ENCODE results near the gene DROSHA.

The DROSHA gene

GRCh38 chr5:31465291-31465690, 66.6 kb downstream of the DROSHA start:
- H3K27me3 Mint-ChIP-seq, result no peaks in the 10 kb centered on the region

GRCh38 chr5:31464081-31464480, 67.8 kb downstream of the DROSHA start:
- Mint-ChIP-seq H3K9me3 (ENCODE audit: low read depth) (peaks cover 30% of the 10 kb centered on the region), H3K27me3 (no peaks in the 10 kb centered on the region), H3K4me3 (no peak overlapping the region), H3K36me3 (peaks cover 78% of the 10 kb centered on the region), H3K27ac (no peak overlapping the region), H3K4me1 (ENCODE audit: low read depth) (no peaks in the 10 kb centered on the region)

More at GRCh38 chr5:31465291-31465690, 66.6 kb downstream of the DROSHA start:
- Mint-ChIP-seq H3K9me3 (ENCODE audit: low read depth) (peaks cover 25% of the 10 kb centered on the region), H3K4me3 (no peak overlapping the region), H3K27ac (no peak overlapping the region), H3K4me1 (ENCODE audit: low read depth) (no peaks in the 10 kb centered on the region), H3K36me3 (peaks cover 71% of the 10 kb centered on the region)

- Mint-ChIP-seq H3K9me3 (ENCODE audit: low read depth) (peaks cover 30% of the 10 kb centered on the region), H3K4me1 (ENCODE audit: low read depth) (no peaks in the 10 kb centered on the region), H3K4me3 (no peak overlapping the region), H3K27ac (no peak overlapping the region), H3K27me3 (no peaks in the 10 kb centered on the region), H3K36me3 (peaks cover 79% of the 10 kb centered on the region)
These were observed 68.5 kb downstream of the DROSHA start for GRCh38 chr5:31463351-31463750.

GRCh38 chr5:31459594-31459993, 72.3 kb downstream of the DROSHA start:
- no peak overlapping the region for H3K4me3 Mint-ChIP-seq
- peaks cover 75% of the 10 kb centered on the region for H3K36me3 Mint-ChIP-seq
- no peaks in the 10 kb centered on the region for H3K4me1 Mint-ChIP-seq (ENCODE audit: low read depth)
- no peak overlapping the region for H3K27ac Mint-ChIP-seq
- H3K9me3 Mint-ChIP-seq (ENCODE audit: low read depth), result peaks cover 38% of the 10 kb centered on the region
- H3K27me3 Mint-ChIP-seq, result no peaks in the 10 kb centered on the region

GRCh38 chr5:31455172-31455571, 76.7 kb downstream of the DROSHA start:
- peaks cover 52% of the 10 kb centered on the region for H3K36me3 Mint-ChIP-seq
- no peak overlapping the region for H3K27ac Mint-ChIP-seq
- H3K9me3 Mint-ChIP-seq (ENCODE audit: low read depth), result peaks cover 13% of the 10 kb centered on the region
- H3K4me1 Mint-ChIP-seq (ENCODE audit: low read depth), result peaks cover 3% of the 10 kb centered on the region
- H3K27me3 Mint-ChIP-seq, result no peaks in the 10 kb centered on the region
- H3K4me3 Mint-ChIP-seq, result no peak overlapping the region

- H3K9me3 Mint-ChIP-seq (ENCODE audit: low read depth), result peaks cover 12% of the 10 kb centered on the region
- H3K4me1 Mint-ChIP-seq (ENCODE audit: low read depth), result peaks cover 3% of the 10 kb centered on the region
- H3K27me3 Mint-ChIP-seq, result no peaks in the 10 kb centered on the region
- no peak overlapping the region for H3K27ac Mint-ChIP-seq
- H3K4me3 Mint-ChIP-seq, result no peak overlapping the region
- H3K36me3 Mint-ChIP-seq, result peaks cover 49% of the 10 kb centered on the region
These were observed 78.4 kb downstream of the DROSHA start for GRCh38 chr5:31453522-31453921.

GRCh38 chr5:31452314-31452713, 79.6 kb downstream of the DROSHA start:
- peaks cover 52% of the 10 kb centered on the region for H3K36me3 Mint-ChIP-seq
- peaks cover 12% of the 10 kb centered on the region for H3K9me3 Mint-ChIP-seq (ENCODE audit: low read depth)
- H3K4me3 Mint-ChIP-seq, result no peak overlapping the region
- H3K4me1 Mint-ChIP-seq (ENCODE audit: low read depth), result peaks cover 3% of the 10 kb centered on the region
- no peaks in the 10 kb centered on the region for H3K27me3 Mint-ChIP-seq
- no peak overlapping the region for H3K27ac Mint-ChIP-seq

- H3K27ac Mint-ChIP-seq, result no peak overlapping the region
- peaks cover 4% of the 10 kb centered on the region for H3K9me3 Mint-ChIP-seq (ENCODE audit: low read depth)
- H3K4me3 Mint-ChIP-seq, result no peak overlapping the region
- H3K36me3 Mint-ChIP-seq, result peaks cover 52% of the 10 kb centered on the region
- H3K4me1 Mint-ChIP-seq (ENCODE audit: low read depth), result peaks cover 3% of the 10 kb centered on the region
- no peaks in the 10 kb centered on the region for H3K27me3 Mint-ChIP-seq
These were observed 81.9 kb downstream of the DROSHA start for GRCh38 chr5:31449962-31450361.

- H3K36me3 Mint-ChIP-seq, result peaks cover 56% of the 10 kb centered on the region
- peaks cover 4% of the 10 kb centered on the region for H3K9me3 Mint-ChIP-seq (ENCODE audit: low read depth)
- H3K27me3 Mint-ChIP-seq, result no peaks in the 10 kb centered on the region
- no peak overlapping the region for H3K4me3 Mint-ChIP-seq
- peaks cover 3% of the 10 kb centered on the region for H3K4me1 Mint-ChIP-seq (ENCODE audit: low read depth)
- H3K27ac Mint-ChIP-seq, result no peak overlapping the region
These were observed 82.7 kb downstream of the DROSHA start for GRCh38 chr5:31449174-31449573.

- Mint-ChIP-seq H3K27me3 (no peaks in the 10 kb centered on the region), H3K4me1 (ENCODE audit: low read depth) (peaks cover 2% of the 10 kb centered on the region), H3K4me3 (no peak overlapping the region), H3K9me3 (ENCODE audit: low read depth) (peaks cover 4% of the 10 kb centered on the region), H3K27ac (no peak overlapping the region), H3K36me3 (peaks cover 51% of the 10 kb centered on the region)
These were observed 86.8 kb downstream of the DROSHA start for GRCh38 chr5:31445041-31445600.

GRCh38 chr5:31443572-31443971, 88.3 kb downstream of the DROSHA start:
- no peaks in the 10 kb centered on the region for H3K27me3 Mint-ChIP-seq
- H3K27ac Mint-ChIP-seq, result no peak overlapping the region
- H3K4me3 Mint-ChIP-seq, result no peak overlapping the region
- peaks cover 2% of the 10 kb centered on the region for H3K4me1 Mint-ChIP-seq (ENCODE audit: low read depth)
- peaks cover 48% of the 10 kb centered on the region for H3K36me3 Mint-ChIP-seq
- no peaks in the 10 kb centered on the region for H3K9me3 Mint-ChIP-seq (ENCODE audit: low read depth)

GRCh38 chr5:31442058-31442745, 89.7 kb downstream of the DROSHA start:
- H3K4me1 Mint-ChIP-seq (ENCODE audit: low read depth), result peaks cover 2% of the 10 kb centered on the region
- peaks cover 44% of the 10 kb centered on the region for H3K36me3 Mint-ChIP-seq
- no peaks in the 10 kb centered on the region for H3K27me3 Mint-ChIP-seq
- no peak overlapping the region for H3K4me3 Mint-ChIP-seq
- no peaks in the 10 kb centered on the region for H3K9me3 Mint-ChIP-seq (ENCODE audit: low read depth)
- no peak overlapping the region for H3K27ac Mint-ChIP-seq

GRCh38 chr5:31436851-31437250, 95.0 kb downstream of the DROSHA start:
- no peak overlapping the region for H3K27ac Mint-ChIP-seq
- H3K4me1 Mint-ChIP-seq (ENCODE audit: low read depth), result peaks cover 2% of the 10 kb centered on the region
- no peak overlapping the region for H3K4me3 Mint-ChIP-seq
- H3K36me3 Mint-ChIP-seq, result peaks cover 44% of the 10 kb centered on the region
- H3K27me3 Mint-ChIP-seq, result no peaks in the 10 kb centered on the region
- no peaks in the 10 kb centered on the region for H3K9me3 Mint-ChIP-seq (ENCODE audit: low read depth)

- Mint-ChIP-seq H3K27me3 (no peaks in the 10 kb centered on the region), H3K4me1 (ENCODE audit: low read depth) (no peaks in the 10 kb centered on the region), H3K9me3 (ENCODE audit: low read depth) (no peaks in the 10 kb centered on the region), H3K36me3 (peaks cover 46% of the 10 kb centered on the region), H3K27ac (no peak overlapping the region), H3K4me3 (no peak overlapping the region)
These were observed 96.2 kb downstream of the DROSHA start for GRCh38 chr5:31435730-31436129.

GRCh38 chr5:31434898-31435297, 97.0 kb downstream of the DROSHA start:
- H3K4me1 Mint-ChIP-seq (ENCODE audit: low read depth), result peaks cover 4% of the 10 kb centered on the region
- H3K4me3 Mint-ChIP-seq, result no peak overlapping the region
- H3K27me3 Mint-ChIP-seq, result no peaks in the 10 kb centered on the region
- no peak overlapping the region for H3K27ac Mint-ChIP-seq
- no peaks in the 10 kb centered on the region for H3K9me3 Mint-ChIP-seq (ENCODE audit: low read depth)
- H3K36me3 Mint-ChIP-seq, result peaks cover 50% of the 10 kb centered on the region

GRCh38 chr5:31433229-31433628, 98.7 kb downstream of the DROSHA start:
- Mint-ChIP-seq H3K27ac (no peak overlapping the region), H3K36me3 (peaks cover 42% of the 10 kb centered on the region), H3K4me1 (ENCODE audit: low read depth) (peaks cover 4% of the 10 kb centered on the region)

More at GRCh38 chr5:31433229-31433628, 98.7 kb downstream of the DROSHA start:
- Mint-ChIP-seq H3K9me3 (ENCODE audit: low read depth) (no peaks in the 10 kb centered on the region), H3K27me3 (no peaks in the 10 kb centered on the region), H3K4me3 (no peak overlapping the region)

Measured in activated naive CD8-positive, alpha-beta T cell (primary cell).